ENCODE data around the gene SRP72.
"Not testable (repeated sequence)": the region's sequence is repeated elsewhere in the genome, so short reads cannot be mapped to it uniquely, and the experiment has no call there.

SRP72 gene

GRCh38 chr4:56466296-56466761 is 1.1 kb upstream of the SRP72 start:
- not testable (repeated sequence) for DNase-seq

- DNase-seq = no peak
These were observed 520 bp upstream of the SRP72 start for GRCh38 chr4:56466910-56467283.

- peak; percentile 45 to 52 for DNase-seq
These were observed 643 bp downstream of the SRP72 start for GRCh38 chr4:56468097-56468422.

- no peak for DNase-seq
These were observed 2.2 kb downstream of the SRP72 start for GRCh38 chr4:56469489-56470210.

- DNase-seq = no peak
These were observed 8.5 kb downstream of the SRP72 start for GRCh38 chr4:56475917-56476316.

- no peak for DNase-seq
These were observed 9.8 kb downstream of the SRP72 start for GRCh38 chr4:56477192-56477702.

- DNase-seq = no peak
These were observed 13.3 kb downstream of the SRP72 start for GRCh38 chr4:56480691-56481090.

GRCh38 chr4:56496241-56496640 is 28.8 kb downstream of the SRP72 start:
- no peak for DNase-seq

GRCh38 chr4:56505269-56506130 is 38.1 kb downstream of the SRP72 start, which contains the start of gene ARL9:
Gene ARL9 (plus strand): TSS chr4:56505791. CDS start chr4:56505863, 72 bp downstream.
- peak in 1 of 2 experiments; percentile 14 for DNase-seq

GRCh38 chr4:56511098-56511497 is 43.7 kb downstream of the SRP72 start:
- no peak for DNase-seq

GRCh38 chr4:56512166-56512565 is 44.7 kb downstream of the SRP72 start:
- DNase-seq = no peak

- DNase-seq = no peak
These were observed 46.1 kb downstream of the SRP72 start for GRCh38 chr4:56513517-56513916.

GRCh38 chr4:56530269-56531148 is 63.1 kb downstream of the SRP72 start:
- DNase-seq = peak; percentile 66 to 73

- DNase-seq = no peak
These were observed 63.8 kb downstream of the SRP72 start for GRCh38 chr4:56531149-56531770.

- no peak for DNase-seq
These were observed 64.4 kb downstream of the SRP72 start for GRCh38 chr4:56531823-56532222.

- DNase-seq = no peak
These were observed 64.8 kb downstream of the SRP72 start for GRCh38 chr4:56532239-56532638.

GRCh38 chr4:56535915-56536314 is 68.5 kb downstream of the SRP72 start:
- no peak for DNase-seq

- no peak for DNase-seq
These were observed 69.7 kb downstream of the SRP72 start for GRCh38 chr4:56537147-56537546.

GRCh38 chr4:56540826-56541225 is 73.4 kb downstream of the SRP72 start:
- no peak for DNase-seq

- peak; percentile 80 to 81 for DNase-seq
These were observed 77.2 kb downstream of the SRP72 start for GRCh38 chr4:56544573-56545131.

- DNase-seq = no peak
These were observed 83.2 kb downstream of the SRP72 start for GRCh38 chr4:56550642-56551041.

GRCh38 chr4:56551516-56551915 is 84.1 kb downstream of the SRP72 start:
- no peak for DNase-seq

Measured in NCI-H2081 (cell line).